B cell (primary cell): ENCODE data around the gene SNRPE. TPM values are rescaled to one million over a fixed set of nuclear protein-coding genes. Genes with fewer than 3 reads are reported as not detected.
A peak's percentile ranks its signal among the peaks of the same experiment; 100 is the strongest.

Experiments used
- ATAC-seq: fragments of 200-7000 bp; cut with Tn5 transposase; one replicate; pipeline ENCODE4 v1.10.0; 2021; ENCODE audit warnings: low read depth, mild to moderate bottlenecking, moderate number of reproducible peaks, moderate library complexity
- CTCF ChIA-PET: fragments of 350-600 bp; sonication (Branson Sonifier 250); formaldehyde crosslinking; loops from one replicate; lab custom pipeline; 2021; ENCODE audit warnings: antibody characterized with exemption, inconsistent platforms; lab: Charles Lee
- POLR2A ChIA-PET: fragments of 350-600 bp; sonication (Branson Sonifier 250); formaldehyde crosslinking; loops from one replicate; lab custom pipeline; 2021; ENCODE audit warnings: antibody characterized with exemption; lab: Charles Lee
- DNase-seq: peaks from one replicate; pipeline ENCODE4 v3.0.0; 2013
- H2AFZ ChIP-seq: 2 replicates; pipeline ENCODE4 v1.6.1; 2012; ENCODE audit warnings: mild to moderate bottlenecking, low read depth, low read length; ENCODE audit not compliant: insufficient read depth, poor library complexity, severe bottlenecking
- H3K27ac ChIP-seq, 2 donors: 1 replicate in 1 of 2; 2 replicates in 1 of 2; pipeline ENCODE4 v1.5.1; 2012 to 2013; ENCODE audit warnings: low read length in 2 of 2, mild to moderate bottlenecking in 2 of 2, moderate library complexity in 1 of 2
- H3K27me3 ChIP-seq, 4 experiments: fragments of 200-600 bp in 1 of 4; sonication (generic) in 1 of 4; replicated peaks in 1 of 4; 1 replicate in 2 of 4; 2 replicates in 2 of 4; pipeline versions ENCODE4 v1.6.1 to v1.7.0; 2013 to 2016; ENCODE audit warnings: low read length in 3 of 4, mild to moderate bottlenecking in 2 of 4, mixed read lengths in 1 of 4, moderate library complexity in 1 of 4; ENCODE audit not compliant: insufficient read depth in 4 of 4, control insufficient read depth in 3 of 4; ENCODE audit errors: control extremely low read depth in 1 of 4
- H3K36me3 ChIP-seq, 2 experiments: replicated peaks in 1 of 2; 1 replicate in 1 of 2; 2 replicates in 1 of 2; pipeline versions ENCODE4 v1.6.1 to v1.7.1; 2013; ENCODE audit warnings: low read length in 1 of 2; ENCODE audit not compliant: insufficient read depth in 2 of 2, control insufficient read depth in 1 of 2; ENCODE audit errors: control extremely low read depth in 1 of 2, extremely low read depth in 1 of 2
- H3K4me1 ChIP-seq, 2 donors: fragments of 200-600 bp in 1 of 2; sonication (generic) in 1 of 2; 1 replicate in 1 of 2; 2 replicates in 1 of 2; pipeline versions ENCODE4 v1.5.1 to v1.6.1; 2013 to 2017; ENCODE audit warnings: low read length in 2 of 2; ENCODE audit not compliant: control insufficient read depth in 2 of 2, insufficient read depth in 2 of 2
- H3K4me2 ChIP-seq: replicated peaks from 2 replicates; pipeline ENCODE3; 2012; ENCODE audit warnings: mild to moderate bottlenecking, low read depth, low read length; ENCODE audit not compliant: poor library complexity, severe bottlenecking
- H3K4me3 ChIP-seq, 5 experiments: fragments of 200-600 bp in 1 of 5; sonication (generic) in 1 of 5; 1 replicate in 3 of 5; 2 replicates in 2 of 5; pipeline versions ENCODE4 v1.5.1 to v1.7.0; 2011 to 2016; ENCODE audit warnings: low read length in 4 of 5, mild to moderate bottlenecking in 4 of 5, low read depth in 2 of 5, control low read depth in 1 of 5, moderate library complexity in 1 of 5; ENCODE audit not compliant: insufficient read depth in 1 of 5; ENCODE audit errors: control extremely low read depth in 1 of 5, extremely low read depth in 1 of 5
- H3K79me2 ChIP-seq: fragments of 200-600 bp; sonication (generic); one replicate; pipeline ENCODE4 v1.6.0; 2016; ENCODE audit warnings: low read length; ENCODE audit not compliant: control insufficient read depth, insufficient read depth
- H3K9ac ChIP-seq: fragments of 200-600 bp; sonication (generic); 2 replicates; pipeline ENCODE4 v1.6.1; 2017; ENCODE audit warnings: mild to moderate bottlenecking, low read length, moderate library complexity
- H3K9me3 ChIP-seq, 3 donors: one replicate each; pipeline versions ENCODE4 v1.6.1 to v1.7.1; 2013; ENCODE audit warnings: low read length in 2 of 3; ENCODE audit not compliant: control insufficient read depth in 2 of 3, insufficient read depth in 1 of 3; ENCODE audit errors: control extremely low read depth in 1 of 3
- H4K20me1 ChIP-seq: 2 replicates; pipeline ENCODE4 v1.6.0; 2012; ENCODE audit warnings: mild to moderate bottlenecking, low read length; ENCODE audit not compliant: insufficient read depth, control insufficient read depth, poor library complexity, severe bottlenecking
- H3K27ac Mint-ChIP-seq: one replicate; pipeline ENCODE4 v1.8.0; 2021; ENCODE audit warnings: mixed read lengths
- H3K27me3 Mint-ChIP-seq: one replicate; pipeline ENCODE4 v1.8.0; 2021; ENCODE audit warnings: mixed read lengths
- H3K4me1 Mint-ChIP-seq: one replicate; pipeline ENCODE4 v1.8.0; 2021; ENCODE audit warnings: mixed read lengths
- H3K4me3 Mint-ChIP-seq: one replicate; pipeline ENCODE4 v1.8.0; 2021; ENCODE audit warnings: mixed read lengths
- H3K9me3 Mint-ChIP-seq: one replicate; pipeline ENCODE4 v1.8.0; 2022; ENCODE audit warnings: mixed read lengths; ENCODE audit not compliant: insufficient read depth
- CTCF ChIP-seq: fragments of 200-600 bp; IDR thresholded peaks from one replicate; pipeline ENCODE4 v1.8.0; 2022; ENCODE audit warnings: antibody characterized with exemption, mild to moderate bottlenecking
- EZH2 ChIP-seq: IDR thresholded peaks from 2 replicates; pipeline ENCODE4 v1.6.1; 2012; ENCODE audit warnings: borderline replicate concordance, low read depth, mild to moderate bottlenecking, moderate library complexity, low read length; ENCODE audit not compliant: insufficient read depth, poor library complexity, severe bottlenecking
- WGBS: methylation state at CpG from one replicate; pipeline ENCODE4 v1.1.5; 2013; ENCODE audit warnings: missing lambda C conversion rate; ENCODE audit not compliant: insufficient coverage; 5-methylcytosine and 5-hydroxymethylcytosine counted together
- intact Hi-C: fragments of 100-400 bp; cut with micrococcal nuclease; formaldehyde crosslinking; loops from one replicate; pipeline ENCODE4 v1.10.0; 2022
- polyA minus RNA-seq: library from RNA; depleted of rRNA, polyadenylated mRNA; stranded (reverse); fragments of >200 nt; gene quantifications from 2 replicates; pipeline ENCODE4 v1.2.3, GENCODE V29; 2012
- polyA plus RNA-seq: library from polyadenylated mRNA; depleted of rRNA; stranded (reverse); fragments of >200 nt; gene quantifications from 2 replicates; pipeline ENCODE4 v1.2.3, GENCODE V29; 2012
- total RNA-seq, 2 donors: library from RNA; stranded (reverse); fragments of 120-200 nt in 1 of 2; gene quantifications; 1 replicate in 1 of 2; 2 replicates in 1 of 2; pipeline versions ENCODE4 v1.2.3 to v1.2.4, GENCODE V29; 2013 to 2022

Gene SNRPE
- 56.0 and 80.8 TPM in 2 replicates for total RNA-seq
- total RNA-seq (2013): 97.3 TPM
- polyA plus RNA-seq: 76.9 and 99.3 TPM in 2 replicates
- 26.1 and 32.3 TPM in 2 replicates for polyA minus RNA-seq

- ATAC-seq (peak; percentile 99), DNase-seq (peak; percentile 98)
- POLR2A ChIA-PET: interaction anchor here (0.7 kb wide), 1 partner anchor 139 kb away, joined by 4 read pairs; no protein-coding TSS in a partner anchor
- Histone ChIP-seq H3K27ac (peak within 1 kb of the TSS; percentile 57 to 81), H3K27me3 (no peaks in the 10 kb centered on the region), H3K9ac (peak within 1 kb of the TSS; percentile 85), H4K20me1 (peaks cover 5% of the 10 kb centered on the region), H3K36me3 (peaks cover 1 to 26% of the 10 kb centered on the region in 2 experiments), H3K4me3 (peak within 1 kb of the TSS; percentile 82 to 99 (median 96)), H3K79me2 (peaks cover 33% of the 10 kb centered on the region), H3K9me3 (no peaks in the 10 kb centered on the region), H2AFZ (peak within 1 kb of the TSS; percentile 93), H3K4me1 (peaks cover 9 to 17% of the 10 kb centered on the region in 2 donors), H3K4me2 (peak within 1 kb of the TSS; percentile 81)
- Mint-ChIP-seq H3K4me3 (peak within 1 kb of the TSS; percentile 98), H3K9me3 (no peaks in the 10 kb centered on the region), H3K4me1 (peaks cover 21% of the 10 kb centered on the region), H3K27ac (peak within 1 kb of the TSS; percentile 96), H3K27me3 (no peaks in the 10 kb centered on the region)
- WGBS: under 1% methylated on average over 47 of the region's 48 CpGs
- CTCF ChIA-PET: interaction anchor here (0.7 to 2.8 kb wide), 7 partner anchors 12 to 521 kb away, joined by 3 to 25 read pairs (median 3); no protein-coding TSS in a partner anchor
- TF ChIP-seq EZH2 (no peak), CTCF (peak; percentile 93)
- intact Hi-C loops: loop anchor here (1.0 to 10.0 kb wide), 9 partner anchors 66 to 1907 kb away; partner anchors contain the start of genes PPP1R15B, RBBP5, TIMM17A and ZBED6
These were observed at the start of gene SNRPE for GRCh38 chr1:203861379-203862184. Gene SNRPE, plus strand, starts transcription at chr1:203861599. Its CDS starts 61 bp downstream, at chr1:203861660.
